Activated CD8-positive, alpha-beta memory T cell treated with anti-CD3 and anti-CD28 coated beads, Interleukin-2, amount 50 U/mL, for 48 hours (primary cell): ENCODE results near the gene DHRS7.

Experiments
- DNase-seq: peaks from one replicate; pipeline ENCODE4 v3.0.0-alpha.2; 2020

The DHRS7 gene, protein sequence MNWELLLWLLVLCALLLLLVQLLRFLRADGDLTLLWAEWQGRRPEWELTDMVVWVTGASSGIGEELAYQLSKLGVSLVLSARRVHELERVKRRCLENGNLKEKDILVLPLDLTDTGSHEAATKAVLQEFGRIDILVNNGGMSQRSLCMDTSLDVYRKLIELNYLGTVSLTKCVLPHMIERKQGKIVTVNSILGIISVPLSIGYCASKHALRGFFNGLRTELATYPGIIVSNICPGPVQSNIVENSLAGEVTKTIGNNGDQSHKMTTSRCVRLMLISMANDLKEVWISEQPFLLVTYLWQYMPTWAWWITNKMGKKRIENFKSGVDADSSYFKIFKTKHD

DNA sequence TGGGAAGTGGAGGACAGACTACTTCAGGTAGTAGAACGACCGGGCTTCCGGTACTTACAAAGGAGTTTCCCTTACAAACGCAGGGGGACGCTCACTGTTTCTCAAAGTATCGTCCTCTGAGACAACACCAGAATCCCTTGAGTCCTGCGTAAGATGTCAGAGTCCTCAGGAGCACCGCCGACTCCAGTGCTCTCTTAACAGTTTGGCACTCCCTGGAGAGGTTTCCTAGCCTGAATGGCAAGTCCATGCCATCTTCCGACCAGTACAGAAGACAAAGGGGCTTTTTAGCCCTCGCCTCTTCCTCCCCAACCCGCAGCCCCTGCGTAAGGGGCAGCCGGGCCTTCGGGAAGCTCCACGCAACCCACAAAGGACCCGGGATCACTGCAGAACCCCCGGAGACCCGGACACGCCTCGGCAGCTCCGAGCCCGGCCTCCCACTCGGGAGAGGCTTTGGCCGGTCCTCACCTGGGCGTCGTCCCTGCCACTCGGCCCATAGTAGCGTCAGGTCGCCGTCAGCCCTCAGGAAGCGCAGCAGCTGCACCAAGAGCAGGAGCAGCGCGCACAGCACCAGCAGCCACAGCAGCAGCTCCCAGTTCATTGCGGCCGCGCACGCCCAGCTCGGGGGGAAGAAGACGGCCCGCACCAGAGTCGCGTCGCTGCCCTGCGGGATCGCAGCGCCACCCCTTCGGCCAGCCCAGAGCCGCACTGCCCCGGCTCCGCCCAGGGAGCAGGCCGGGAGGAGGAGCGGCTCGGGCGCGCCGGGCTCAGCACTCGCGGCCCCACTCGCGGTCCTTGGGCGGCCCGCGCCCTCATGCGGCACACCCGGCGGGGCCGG is at the start of gene DHRS7:
Gene DHRS7, minus strand, starts transcription at position 687 of the 835 bp plus-strand sequence. Its CDS starts 89 bp downstream, at position 598.
- DNase-seq = peak; percentile 87

DNA sequence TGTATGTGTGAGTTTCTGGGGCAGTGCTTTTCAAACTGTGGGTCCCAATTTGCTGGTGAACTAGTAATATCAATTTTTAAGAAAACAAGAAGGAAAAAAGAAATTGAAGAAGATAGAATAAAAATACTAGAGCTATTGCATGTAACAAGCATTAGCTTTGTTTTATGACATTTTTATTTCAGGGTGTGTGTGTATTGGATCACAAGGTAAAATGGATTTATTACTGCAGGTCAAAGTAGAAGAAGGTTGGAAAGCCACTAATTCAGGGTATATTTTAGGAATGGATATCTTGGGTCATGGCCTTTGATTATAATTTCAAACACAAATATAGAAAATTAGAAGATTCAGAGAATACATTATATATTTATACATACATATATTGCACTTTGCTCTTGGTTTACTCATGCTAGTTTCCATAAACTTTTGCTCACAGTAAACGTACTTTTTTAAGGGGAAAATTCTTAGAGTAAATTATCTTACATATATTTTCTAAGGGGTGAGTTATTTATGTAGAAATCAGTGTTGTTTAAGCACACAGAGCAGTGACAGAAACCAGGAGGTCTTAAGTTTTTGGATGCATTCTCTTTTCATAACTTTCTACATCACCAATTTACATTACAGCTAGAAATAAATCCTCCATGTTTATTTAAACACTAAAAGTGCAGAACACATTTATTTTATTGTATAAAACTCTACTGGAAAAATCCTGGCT is 49.4 kb upstream of the DHRS7 start:
- no peak for DNase-seq

DNA sequence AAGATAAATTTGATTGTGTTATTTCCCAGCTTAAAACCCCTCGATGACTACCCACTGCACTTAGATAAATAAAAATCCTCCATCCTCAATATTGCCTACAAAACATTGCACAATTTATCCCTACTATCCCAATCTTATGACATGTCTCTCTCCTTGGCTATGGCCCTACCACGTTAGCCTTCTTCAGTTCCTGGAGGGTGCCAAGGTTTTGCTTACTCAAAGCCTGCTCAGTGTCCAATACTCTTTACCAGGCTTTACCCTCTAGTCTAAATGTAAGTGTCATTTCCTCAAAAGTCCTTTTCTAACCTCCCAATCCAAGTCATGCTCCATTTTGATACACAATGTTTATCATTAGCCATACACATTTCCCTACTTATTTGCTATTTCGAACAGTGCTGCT is 48.8 kb upstream of the DHRS7 start:
- DNase-seq = no peak

DNA sequence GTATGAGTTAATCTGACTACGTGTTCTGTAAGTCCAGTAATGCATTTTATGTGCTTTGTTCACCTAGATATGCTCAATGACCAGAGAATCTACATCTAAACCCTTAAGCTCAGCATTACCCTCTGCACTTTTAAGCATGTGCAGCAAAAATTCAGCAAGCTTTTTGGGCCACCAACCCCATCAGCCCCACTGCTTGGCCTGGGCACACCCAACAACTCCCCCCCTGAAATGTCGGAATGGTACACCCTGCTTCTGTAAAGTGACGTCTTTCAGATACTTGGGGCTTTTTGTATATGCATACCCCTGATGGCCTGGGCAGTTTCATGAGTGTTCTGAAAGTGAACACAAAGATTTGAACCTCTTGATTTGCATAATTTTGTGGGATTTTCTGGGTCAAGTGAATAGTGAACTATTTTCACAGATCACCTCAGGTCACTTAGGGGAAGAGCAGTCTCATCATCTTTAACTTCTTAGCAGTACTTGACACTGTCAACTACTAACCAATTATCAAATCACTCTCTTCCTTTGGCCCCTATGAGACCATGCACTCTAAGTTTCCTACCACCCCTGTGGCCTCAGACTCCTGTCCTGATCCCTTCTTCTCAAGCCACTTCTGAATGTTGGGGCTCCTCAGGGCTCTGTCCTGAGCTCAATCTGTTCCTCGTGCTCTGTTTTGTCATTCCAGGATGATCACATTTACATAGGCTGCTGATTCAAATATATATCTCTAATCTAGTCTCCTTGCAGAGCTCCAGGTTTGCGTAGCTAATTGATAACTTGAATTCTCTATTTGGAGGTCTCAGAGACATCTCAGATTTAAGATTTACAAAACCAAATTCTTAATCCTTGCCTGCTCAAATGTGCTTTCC is 47.5 kb upstream of the DHRS7 start:
- no peak for DNase-seq

DNA sequence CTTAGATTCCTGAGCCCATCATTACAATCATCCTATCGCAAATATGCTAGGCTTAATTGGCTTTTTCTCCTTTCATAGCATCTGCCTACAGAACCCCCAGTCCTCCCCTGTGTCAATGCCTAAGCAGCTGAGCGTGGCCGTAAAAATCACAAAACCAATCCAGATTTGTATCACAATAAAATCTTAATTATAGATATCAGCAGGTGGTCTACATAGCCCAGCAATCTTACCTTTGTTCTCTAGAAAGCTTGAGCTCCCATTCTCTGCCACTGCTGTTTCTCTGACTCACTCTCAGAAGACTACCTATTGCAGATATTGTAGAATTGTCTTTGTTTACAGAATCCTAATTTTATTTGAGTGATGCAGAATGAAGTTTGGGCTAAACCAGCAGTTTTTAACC is 46.0 kb upstream of the DHRS7 start:
- no peak for DNase-seq

DNA sequence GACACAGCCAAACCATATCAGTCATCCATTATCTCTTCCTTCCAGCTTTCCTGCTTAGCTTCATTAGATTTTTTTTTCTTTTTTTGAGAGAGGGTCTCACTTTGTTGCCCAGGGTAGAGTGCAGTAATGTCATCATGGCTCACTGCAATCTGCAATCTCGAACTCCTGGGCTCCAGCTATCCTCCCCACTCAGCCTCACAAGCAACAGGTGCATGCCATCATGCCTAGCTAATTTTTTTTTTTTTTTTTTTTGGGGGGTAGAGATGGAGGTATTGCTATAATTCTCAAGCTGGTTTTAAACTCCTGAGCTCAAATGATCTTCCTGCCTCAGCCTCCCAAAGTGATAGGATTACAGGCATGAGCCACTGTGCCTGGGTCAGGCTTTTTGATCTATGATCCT is 45.5 kb upstream of the DHRS7 start:
- no peak for DNase-seq

DNA sequence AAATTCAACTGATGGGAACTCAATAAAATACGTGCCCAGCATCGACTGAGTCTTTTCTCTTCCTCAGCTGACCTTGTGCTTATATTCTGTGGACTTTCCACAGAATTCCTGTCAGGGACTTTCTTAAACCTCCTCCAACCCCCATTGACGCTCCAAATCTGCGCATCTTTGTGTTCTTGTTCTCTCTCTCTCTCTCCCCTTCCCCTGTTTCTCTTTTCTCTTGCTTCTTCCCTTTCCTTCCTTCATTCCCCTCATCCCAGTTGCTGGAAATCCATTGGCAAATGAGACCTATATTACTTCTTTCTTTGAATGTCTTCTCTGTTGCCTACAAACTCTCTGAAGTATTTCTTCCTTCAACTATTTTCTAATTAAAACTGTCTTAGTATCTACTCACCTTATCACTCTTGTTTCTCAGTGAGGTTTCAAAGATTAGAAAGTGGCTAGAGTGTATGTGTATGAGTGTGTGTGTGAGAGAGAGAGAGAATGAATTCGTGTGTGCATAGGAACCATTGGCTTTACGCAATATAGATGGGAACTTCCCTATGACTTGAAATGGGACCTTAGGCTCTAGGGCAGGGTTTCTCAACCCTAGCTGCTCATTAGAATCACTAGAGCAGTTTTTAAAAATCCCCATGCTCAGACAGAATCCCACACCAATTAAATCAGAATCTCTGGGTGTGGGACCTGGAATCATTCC is 41.8 kb upstream of the DHRS7 start:
- no peak for DNase-seq

DNA sequence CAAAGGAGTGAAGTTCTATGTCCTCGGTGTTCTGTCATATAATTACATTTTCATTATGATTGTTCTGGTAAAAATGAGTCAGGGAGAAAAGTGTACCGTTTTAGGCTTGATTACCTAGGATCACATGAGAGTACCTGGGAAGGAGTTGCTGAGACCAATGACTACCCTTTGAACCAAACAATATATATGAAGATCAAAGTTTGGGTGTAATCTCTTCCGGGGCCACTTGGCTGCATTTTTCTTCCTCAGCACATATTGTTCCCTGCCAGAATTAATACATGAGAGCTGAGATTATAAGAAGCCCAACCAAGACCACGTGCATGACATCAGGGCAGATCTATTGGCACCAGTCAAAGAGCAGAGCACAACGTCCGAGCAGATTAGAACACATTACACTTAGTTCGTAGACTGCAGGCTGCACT is 41.1 kb upstream of the DHRS7 start:
- DNase-seq = no peak

DNA sequence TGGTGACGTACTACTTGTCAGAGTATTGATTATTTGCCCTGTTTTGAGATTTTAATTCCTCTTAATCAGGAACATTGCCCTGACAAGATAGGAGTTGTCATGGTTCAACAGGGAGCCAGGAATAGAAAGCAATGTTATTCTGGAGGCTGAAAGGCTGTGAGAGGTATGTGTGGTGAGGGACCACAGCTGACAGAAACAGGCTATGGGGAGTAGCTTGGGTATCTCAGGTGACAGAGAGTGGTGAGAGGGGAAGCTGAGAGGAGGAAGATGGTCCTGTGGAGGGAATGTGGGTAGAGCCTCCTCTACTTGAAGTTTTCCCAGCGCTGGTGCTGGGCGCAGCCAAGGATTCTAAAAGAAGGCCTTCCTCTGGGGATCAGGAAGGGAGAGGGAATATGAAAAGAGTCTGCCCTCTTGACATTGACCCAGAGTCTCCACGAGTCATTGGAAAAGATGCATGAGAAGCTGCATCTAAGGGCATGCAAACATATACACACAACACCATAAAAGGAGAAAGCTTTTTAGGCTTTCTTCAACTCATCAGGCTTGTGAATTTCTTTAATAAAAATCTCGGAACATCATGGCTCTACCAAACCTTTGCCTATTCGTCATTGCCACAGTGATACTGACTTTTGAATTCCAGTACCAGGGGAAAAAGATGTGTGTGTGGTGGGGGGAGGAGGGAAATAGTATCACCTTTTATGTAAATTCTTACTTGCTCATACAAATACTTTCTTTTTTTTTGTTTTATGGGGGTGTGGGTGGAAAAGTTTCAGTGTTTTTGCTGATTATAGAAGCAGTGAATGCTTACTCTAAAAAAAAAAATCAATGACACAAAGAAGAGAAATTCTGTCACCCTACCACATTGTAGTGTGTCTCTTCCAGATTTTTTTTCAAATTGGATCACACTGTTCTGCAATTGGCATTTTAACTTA is 39.9 kb upstream of the DHRS7 start:
- DNase-seq = no peak

DNA sequence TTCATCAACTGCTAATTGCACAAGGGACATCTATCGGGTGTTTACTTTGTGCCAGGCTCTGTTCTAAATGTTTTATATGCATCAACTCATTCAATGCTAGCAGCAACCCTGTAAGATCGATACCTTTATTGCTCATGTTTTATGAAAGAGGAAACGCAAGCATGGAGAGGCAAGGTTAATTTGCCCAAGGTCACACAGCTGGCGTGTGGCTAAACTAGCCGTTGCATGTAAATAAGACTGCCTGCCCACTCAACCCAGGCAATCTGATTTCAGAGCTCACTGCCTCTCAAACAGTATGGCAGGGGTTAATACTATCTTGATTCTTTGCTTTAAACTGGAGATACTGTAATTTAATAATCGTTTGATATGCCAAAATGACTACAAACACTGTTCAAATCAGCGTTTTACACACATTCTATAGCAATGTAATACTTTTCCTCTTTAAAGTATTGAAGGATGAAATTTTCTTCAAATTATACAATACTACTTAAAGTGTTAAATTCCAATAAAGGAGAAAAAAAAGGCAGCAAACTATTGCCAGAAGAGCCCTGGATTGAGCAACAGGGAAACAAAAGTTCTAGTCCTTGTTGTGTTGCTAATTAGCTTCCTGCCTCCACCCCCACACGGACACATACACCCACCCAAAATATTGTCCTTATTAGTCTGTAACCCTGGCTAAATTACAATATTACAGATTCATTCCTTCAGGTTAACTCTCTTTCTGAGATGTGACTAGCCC is 39.1 kb upstream of the DHRS7 start:
- no peak for DNase-seq

DNA sequence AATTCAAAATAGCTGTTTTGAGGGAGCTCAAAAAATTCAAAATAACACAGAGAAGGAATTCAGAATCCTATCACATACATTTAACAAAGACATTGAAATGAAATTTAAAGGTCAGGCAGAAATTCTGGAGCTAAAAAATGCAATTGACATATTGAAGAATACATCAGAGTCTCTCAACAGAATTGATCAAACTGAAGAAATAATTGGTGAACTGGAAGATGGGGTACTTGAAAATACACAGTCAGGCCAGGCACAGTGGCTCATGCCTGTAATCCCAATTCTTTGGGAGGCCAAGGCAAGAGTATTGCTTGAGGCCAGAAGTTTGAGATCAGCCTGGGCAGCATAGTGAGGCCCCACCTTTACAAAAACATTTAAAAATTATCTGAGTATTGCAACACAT is 34.1 kb upstream of the DHRS7 start:
- DNase-seq = no peak

DNA sequence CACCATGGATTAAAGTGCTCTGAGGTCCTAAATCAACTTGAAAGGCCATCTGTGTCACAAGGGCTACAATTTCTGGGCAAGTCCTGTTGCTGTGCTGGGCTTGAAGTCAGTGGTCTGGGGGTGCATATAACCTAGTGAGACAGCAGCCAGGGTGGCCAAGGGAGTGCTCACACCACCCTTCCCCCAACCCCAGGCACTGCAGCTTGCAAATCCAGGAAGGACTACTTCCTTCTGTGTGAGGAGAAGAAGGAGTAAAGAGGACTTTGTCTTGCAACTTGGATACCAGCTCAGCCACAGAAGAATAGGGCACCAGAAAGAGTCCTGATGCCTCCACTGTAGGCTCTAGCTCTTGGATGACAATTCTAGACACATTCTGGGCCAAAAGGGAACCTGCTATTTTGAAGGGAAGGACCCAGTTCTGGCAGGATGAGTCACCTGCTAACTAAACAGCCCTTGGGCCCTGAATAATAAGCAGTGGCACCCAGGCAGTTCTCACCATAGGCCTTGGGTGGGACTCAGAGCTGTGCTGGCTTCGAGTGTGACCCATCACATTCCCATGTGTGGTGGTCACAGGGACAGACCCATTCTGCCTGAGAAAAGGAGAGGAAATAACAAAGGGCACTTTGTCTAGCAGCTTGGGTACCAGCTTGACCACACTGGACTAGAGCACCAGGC is 32.6 kb upstream of the DHRS7 start:
- no peak for DNase-seq

DNA sequence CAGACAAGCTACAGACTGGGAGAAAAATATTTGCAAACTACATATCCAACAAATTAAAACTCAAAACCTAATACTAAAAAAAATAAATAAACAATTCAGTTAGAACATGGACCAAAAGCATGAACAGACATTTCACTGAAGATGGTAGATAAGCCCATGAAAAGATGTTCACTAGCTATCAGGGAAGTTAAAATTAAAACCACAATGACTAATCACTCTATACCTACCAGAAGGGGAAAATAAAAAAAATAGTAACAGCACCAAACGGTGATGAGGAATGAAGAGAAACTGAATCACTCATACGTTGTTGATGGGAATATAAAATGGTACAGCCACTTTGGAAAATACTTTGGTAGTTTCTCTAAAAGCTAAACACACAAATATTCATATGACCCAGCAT is 31.1 kb upstream of the DHRS7 start:
- no peak for DNase-seq

DNA sequence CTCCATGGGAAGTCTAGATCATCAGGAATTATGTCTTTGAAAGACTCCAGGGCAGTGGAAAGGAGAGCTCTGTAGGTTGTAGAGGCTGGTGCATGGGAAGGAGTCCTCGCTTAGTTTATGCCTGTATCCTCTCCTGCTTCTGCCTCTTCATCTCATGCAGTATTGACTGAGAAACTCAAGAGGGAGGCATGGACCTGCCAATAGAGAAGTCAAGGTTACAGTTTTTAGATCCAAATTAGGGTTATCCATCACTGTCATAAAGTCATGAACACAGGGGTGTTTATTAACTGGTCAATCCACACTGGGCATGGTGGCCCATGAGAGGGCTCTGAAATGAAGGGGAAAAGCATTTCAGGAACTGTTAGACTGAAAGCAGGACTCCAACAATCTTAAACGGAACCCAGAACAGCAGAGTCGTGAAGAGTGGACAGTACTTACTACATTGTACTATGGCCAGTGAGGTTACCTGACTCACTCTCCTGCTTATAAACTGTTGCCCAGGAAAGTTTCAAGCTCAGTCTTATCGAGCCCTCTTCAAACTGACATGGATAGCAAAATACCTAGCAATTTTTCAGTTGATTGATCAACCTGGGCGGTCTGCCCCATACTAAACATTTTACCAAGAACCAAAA is 30.1 kb upstream of the DHRS7 start:
- DNase-seq = no peak

DNA sequence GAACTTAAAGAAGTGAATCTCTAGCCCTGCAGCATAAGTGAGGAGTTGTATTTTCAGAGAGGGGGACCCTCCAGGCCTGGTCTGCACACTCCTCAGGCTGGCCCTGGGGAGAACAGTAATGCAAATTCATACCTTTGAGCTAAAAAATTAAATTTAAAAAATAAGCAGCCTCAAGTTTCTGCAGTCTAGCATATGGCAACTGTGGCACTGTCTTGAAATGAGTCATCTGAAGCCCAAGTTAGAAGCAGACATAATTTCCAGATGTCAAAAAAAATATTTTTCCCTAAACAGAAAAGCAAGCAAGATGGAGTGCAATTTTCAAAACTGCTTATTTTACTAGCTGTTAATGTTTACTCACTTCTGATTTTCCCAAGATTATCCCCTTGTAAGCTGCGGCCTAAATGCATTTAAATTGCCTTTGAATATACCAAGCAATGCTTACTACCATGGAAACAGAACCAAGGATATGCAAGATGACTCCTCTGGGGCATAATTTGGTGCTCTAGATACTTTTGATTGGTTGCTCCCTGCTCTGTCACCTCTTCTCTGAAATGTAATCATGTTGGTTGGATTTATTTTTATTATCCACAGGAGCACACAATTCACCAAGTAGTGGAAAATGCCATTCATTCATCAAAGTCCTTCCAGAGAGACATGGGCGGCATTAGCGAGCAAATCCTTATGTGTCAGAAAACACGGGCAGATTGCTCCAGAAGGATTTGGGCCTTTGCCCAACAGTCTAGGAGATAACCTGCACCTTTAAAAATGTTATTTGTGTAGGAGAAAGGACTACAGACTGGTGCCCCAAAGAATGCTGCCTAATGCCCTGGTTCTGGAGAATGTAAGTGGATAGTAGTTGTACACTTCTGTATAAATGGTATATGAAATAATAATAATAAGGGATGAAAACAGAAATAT is 25.0 kb upstream of the DHRS7 start:
- DNase-seq = no peak

DNA sequence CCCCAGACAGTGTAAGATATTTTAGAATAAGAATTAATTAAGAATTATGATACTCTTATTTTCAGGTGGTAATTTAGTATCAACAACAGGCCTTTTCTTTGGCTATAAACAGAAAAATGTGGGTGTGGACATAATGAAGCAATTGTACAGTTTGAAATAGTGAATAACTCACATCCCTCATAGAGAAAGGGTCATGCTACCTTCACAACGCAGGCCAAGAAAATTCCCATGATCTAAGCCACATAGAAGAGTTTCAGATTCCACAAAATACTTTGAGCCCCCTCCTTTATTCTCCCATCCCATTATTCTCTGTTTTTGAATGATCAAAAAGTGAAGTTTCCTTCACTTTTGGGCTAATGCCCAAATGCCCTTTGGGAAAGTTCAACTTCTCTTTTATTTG is 23.5 kb upstream of the DHRS7 start:
- no peak for DNase-seq

DNA sequence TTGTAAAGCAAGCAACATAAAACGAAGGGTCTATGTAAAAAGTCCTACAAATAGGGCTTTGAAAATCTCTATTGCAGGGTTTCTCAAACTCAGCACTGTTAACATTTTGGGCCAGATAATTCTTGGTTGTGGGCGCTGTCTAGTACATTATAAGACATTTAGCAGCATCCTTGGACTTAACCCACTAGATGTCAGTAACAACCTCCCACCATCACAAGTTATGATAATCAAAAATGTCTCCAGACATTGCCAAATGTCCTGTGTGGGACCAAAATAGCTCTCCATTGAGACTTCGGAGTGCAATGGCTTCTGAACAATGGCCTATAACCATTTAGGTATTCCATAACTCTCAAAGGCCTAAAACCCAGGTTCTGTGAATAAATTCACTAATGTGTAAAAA is 22.9 kb upstream of the DHRS7 start:
- DNase-seq = no peak
